PC-9 (cell line): Measurements from ENCODE around the gene SNAPIN.

Experiments used
- EZH2 ChIP-seq: fragments of 200-600 bp; sonication (generic); IDR thresholded peaks from 2 replicates; pipeline ENCODE4 v1.8.0; 2017; ENCODE audit warnings: antibody characterized with exemption, low read depth
- TF ChIP-seq, protein P1 (sequence below): fragments of 200-600 bp; sonication (generic); conservative IDR thresholded peaks from 2 replicates; pipeline ENCODE4 v1.6.1; 2017; ENCODE audit warnings: mixed run types, antibody characterized with exemption, mild to moderate bottlenecking, moderate library complexity

DNA sequence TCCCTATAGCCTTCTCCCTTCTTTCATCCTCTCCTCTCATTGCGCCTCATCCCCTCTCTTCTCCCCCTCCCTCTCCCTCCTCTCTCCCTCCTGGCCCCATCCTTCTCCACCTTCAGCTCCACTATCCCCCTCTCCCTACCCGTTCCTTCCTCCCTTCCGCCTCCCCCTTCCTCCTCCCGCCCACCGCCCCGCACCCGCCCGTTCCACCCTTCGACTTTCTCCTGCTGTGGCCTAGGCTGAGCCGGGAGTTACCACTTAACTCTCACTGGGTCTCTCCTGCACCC is 21.6 kb downstream of the SNAPIN start:
- TF ChIP-seq EZH2, result no peak
- TF ChIP-seq, protein P1, sequence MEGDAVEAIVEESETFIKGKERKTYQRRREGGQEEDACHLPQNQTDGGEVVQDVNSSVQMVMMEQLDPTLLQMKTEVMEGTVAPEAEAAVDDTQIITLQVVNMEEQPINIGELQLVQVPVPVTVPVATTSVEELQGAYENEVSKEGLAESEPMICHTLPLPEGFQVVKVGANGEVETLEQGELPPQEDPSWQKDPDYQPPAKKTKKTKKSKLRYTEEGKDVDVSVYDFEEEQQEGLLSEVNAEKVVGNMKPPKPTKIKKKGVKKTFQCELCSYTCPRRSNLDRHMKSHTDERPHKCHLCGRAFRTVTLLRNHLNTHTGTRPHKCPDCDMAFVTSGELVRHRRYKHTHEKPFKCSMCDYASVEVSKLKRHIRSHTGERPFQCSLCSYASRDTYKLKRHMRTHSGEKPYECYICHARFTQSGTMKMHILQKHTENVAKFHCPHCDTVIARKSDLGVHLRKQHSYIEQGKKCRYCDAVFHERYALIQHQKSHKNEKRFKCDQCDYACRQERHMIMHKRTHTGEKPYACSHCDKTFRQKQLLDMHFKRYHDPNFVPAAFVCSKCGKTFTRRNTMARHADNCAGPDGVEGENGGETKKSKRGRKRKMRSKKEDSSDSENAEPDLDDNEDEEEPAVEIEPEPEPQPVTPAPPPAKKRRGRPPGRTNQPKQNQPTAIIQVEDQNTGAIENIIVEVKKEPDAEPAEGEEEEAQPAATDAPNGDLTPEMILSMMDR, result no peak
